HG03095 (cell line): Measurements from ENCODE around the gene PRSS56.

Experiments used
- ATAC-seq: cut with Tn5 transposase; IDR thresholded peaks from one replicate; pipeline ENCODE4 v1.9.1; 2021; ENCODE audit warnings: moderate library complexity; ENCODE audit not compliant: unreplicated experiment

PRSS56 gene

DNA sequence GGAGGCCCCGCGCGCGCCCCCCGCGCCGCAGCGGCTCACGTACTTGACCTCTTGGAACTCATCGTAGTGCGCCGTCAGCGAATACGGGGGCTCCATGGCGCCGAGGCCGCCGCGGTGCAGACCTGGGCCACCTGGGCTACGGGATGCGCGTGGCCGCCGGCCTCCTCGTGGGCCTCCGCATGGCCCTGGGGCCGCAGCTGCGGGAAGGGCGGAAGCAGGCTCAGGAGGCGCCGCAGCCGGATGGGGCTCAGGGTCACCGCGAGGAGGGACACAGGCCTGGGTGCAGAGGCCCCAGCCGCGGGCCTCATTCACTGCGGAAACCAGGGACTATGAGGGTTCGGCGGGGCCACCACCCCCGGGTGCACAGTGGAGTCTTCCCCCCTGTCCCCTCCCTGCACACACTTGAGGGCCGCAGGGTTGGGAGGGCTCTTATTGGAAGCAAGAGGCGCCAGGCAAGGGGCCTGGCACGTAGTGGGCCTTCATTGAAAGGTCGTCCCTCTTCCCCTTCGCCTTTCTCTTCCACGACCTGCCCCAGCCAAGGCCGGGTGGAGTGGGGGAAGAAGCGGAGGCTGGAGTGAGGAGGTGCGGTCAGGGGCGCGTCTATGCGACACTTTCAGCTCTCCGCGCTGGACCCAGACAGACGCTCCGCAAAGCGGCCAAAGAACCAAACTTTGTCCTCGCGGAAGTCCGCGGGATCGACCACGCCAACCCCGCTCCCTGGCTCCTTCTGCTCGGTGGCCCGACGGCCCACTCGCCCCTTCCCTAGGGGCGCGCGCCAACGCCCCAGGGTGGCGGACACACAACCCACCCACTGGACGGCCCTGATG lies 33.4 kb upstream of the PRSS56 start:
- ATAC-seq: no peak

DNA sequence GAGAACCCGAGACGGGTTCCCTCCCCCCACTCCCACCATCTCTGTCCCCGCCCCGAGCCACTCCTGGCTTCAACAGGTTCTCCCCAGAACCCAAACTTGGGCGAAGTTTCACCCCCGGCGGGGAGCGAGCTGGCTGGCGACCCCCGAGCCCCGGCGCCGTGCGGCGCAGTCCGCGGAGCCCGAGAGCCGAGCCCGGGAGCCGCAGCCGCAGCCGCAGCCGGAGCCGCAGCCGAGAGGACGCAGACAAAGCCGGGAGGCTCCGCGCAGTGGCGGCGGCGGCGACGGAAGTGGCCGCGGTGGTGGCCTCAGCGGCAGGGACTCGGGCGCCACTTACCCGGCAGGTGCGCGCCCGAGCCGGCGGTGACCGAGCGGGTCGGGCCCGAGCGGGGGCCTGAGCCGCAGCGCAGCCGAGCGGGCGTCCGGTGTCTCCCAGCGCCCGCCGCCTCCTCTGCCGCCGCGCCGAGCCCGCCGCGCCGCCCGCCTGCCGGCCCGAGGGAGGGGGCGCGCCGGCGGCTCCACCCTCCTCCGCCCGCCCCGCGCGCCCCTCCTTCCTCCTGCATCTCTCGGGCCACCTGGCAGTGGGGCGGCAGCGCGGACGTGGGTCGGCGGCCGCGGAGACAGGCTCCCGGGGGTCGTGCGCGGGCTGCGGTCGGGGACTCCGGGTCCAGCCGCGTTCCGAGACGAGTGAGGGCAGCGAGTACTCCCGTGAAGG lies 32.6 kb upstream of the PRSS56 start, which contains the start of gene ECEL1:
TSS of gene ECEL1 (minus strand) at position 450 of the 712 bp plus-strand sequence. CDS start 1,181 bp downstream, outside the sequence.
- ATAC-seq: no peak

DNA sequence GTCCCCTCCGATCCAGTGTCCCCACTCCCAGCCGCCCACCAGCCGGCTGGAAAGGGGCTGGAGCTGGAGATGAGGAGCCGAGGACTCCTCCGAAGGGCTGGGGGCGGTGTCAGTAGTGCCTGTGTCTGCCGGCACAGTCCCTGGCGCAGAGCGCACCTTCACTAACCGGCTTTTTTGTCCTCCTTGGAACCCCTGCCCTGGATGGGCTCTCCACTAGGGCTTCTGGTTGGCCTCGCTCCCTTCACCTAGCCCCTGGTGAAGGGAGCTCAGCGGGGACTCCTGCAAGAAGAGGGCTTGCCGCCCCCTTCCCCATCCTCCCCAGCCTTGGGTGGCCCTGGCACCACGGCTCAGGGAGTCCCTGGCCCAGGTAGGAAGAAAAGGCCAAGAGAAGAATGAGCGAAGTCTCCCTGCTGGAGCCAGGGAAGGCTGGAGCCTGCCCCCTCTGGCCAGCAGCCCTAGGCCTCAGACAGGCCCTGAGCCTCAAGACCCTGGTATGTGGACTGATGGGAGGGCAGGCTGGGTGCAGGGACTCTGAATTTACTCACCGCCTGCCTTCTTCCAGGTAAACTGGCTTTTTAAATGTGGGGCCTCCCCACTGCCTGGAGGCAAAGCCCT lies 32.0 kb upstream of the PRSS56 start:
- ATAC-seq: no peak

DNA sequence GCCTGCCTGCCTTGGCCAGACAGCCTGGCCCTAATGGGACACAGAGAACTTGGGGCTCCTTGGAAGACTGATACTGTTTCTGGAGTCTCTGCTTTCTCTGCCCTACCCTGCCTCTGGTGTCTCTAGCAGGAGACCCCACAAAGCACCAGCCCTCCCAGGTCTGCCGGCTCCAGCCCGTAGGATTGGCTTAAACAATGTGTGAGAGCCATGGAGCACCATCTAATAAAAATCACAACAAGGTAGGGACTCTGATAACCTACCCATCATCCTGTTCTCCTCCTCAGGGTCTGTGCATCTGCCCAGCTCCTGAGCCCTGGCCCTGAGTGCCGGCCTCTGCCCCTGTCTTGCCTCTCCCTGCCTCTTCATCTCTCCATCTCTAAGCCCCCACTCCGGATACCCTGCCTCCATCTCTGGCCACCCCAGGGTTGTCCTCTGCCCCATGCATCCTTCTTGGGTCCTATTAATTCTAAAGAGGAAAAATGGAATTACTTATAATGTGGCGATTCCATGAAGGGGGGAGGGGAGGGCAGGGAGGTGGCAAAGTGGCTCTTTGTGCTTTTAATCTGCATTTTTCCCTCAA lies 31.4 kb upstream of the PRSS56 start:
- no peak for ATAC-seq

DNA sequence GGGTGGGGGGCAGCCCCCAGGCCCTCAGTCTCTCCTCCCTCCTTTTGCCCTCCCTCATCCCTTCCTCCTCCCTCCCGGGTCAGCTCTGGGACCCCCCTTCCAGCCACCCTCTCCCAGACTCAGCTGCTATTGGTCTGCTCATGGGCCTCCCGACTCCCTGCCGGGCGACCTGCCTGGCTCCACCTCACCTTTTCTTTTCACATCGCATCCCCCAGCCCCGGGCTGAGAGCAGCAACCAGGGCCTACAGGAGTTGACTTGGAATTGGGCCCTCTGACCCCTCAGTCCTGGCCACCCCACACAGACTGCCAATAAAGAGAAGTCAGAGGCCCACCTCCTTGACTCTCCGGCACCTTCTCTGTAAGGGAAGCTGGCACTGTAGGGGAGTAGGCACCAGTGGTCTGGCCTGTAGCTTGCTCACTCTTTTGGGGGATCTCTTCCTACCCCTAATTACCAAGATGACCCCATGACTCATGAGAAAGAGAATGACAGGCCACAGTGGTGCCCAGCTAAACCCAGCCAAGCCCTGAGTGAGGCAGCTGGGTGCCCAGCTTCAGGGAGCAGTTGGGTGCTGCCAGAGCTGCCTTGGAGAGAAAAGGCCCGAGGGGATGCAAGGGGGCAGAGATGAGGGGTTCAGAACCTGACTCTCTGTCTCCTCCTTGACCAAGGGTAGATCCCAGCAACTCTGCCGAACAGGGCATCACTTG lies 30.5 kb upstream of the PRSS56 start:
- ATAC-seq: no peak

DNA sequence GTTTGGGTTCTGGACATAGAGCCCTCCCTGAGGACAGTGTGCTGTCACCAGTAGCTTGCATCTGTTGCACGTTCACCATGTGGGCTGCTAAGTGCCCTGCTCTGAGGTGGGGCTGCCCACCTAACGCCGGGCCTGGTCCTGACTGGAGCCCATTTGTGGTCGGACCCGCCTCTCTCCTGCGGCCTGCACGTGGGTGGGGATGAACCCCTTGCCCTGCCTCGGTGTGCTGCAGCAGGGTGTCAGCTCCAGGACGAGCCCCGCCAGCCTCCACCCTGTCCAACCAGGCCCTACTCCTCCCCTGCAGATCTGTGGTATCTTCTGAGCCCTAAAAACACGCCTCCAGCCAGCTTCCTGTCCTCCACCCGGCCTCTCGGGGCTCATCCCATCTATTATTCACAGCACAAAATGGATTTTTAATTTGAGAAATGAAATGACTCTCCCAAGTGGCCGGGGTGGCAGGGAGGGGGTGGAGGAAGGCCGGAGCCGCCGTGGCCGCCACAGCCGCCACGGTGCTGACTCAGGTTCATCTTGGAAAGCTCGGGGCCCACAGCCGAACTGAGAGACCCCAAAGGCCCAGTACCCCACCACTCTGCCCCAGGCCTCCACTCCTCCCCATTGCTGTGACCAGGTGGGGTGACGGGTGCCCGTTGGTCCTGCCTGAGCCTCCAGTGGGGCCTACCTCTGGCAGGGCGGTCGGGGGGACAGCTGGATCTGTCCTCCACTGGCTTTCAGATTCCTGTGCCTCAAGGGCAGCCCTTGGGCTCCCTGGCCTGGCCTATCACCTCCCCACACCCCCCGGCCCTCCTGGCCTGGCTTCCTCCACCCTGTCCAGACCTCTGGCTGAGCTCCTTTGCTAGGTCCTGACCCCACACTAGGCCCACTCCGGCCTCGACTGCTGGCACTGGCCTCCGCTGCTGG lies 29.7 kb upstream of the PRSS56 start:
- ATAC-seq: no peak

DNA sequence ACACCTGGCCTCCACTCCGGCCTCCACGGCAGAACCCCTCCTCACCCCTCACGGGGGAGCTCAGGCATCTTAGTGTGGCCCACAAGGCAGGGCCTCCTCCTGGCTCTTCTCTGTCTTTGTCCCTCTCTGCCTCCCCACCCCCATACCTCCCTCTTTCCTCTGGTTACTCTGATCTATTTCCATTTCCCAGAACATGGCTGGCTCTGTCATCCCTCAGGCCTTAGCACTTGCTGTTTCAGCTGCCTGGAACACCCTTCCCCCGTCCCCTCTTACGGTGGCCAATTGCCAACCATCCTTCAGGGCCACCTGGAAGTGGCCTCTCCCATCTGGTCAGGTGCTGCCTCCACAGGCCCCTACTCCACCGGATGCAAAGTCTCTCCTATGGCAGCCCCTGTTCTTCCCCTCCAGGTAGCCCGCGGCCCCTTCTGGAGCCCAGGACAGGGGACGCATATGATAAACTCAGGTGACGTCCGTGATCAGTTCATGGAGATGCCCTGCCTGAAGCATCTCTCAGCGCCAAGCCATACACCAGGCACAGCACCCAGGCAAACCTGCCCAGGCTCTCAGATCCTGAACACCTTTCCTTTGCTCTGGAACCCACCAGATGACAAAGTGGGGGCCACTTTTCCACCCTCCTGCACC lies 28.9 kb upstream of the PRSS56 start:
- ATAC-seq: no peak

DNA sequence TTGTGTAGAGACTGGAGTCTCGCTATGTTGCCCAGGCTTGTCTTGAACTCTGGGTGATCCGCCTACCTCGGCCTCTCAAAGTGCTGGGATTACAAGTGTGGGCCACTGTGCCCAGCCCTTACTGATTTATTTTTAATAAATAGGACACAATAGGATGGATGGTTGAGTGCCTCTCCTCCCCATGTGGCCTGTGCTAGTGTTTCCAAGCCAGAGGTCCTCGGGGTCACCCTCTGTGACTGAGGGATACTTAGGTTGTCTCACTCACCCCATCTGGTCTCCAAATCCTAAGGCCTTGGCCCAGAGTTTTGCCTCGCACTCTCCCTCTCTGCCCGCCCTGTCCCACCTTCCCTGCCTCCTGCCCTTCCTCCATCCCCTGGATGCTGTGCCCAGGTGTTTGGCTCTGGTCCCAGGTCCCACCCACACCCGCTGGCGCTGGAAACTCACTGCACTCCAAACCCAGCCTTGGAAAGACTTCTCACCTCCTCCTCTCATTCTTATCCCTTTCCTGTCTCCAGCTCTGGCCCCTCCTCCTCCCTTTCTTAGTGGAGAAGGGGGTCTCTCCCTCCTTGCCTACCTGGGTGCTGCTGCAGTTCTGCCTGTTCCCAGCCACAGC lies 27.8 kb upstream of the PRSS56 start:
- no peak for ATAC-seq

DNA sequence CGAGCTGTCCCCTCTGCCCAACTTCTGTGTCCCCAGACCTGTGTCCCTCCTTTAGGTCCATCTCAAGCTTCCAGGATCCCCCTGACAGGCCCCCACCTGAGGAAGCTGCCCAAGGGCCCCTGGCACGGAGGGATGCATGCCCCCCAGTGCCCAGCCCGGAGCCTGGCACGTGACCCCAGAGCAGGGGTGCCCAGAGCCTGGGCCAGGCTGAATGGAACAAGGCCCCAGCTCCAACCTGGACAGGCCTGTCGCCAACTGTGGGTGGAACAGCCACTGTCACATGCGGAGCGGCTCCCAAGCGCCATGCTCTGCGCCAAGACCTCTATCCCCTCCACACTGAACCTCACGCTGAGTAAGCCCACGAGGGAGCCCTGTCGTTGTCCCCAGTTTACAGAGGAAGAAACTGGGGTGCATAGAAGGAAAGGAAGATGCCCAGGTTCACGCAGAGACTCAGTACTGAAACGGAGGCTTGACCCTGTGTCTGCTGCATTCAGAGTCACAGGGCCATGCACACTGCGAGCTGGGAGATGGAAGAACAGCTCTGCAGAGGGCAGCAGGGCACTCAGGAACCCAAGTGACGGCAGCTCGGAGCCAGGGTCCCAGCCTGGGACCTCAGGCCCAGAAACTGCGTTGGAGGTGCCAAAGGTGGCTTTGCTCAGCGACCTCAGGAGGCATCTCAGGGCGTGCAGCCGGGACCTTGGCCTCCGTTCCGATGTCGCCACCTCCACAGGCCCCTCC lies 27.1 kb upstream of the PRSS56 start:
- ATAC-seq: no peak

DNA sequence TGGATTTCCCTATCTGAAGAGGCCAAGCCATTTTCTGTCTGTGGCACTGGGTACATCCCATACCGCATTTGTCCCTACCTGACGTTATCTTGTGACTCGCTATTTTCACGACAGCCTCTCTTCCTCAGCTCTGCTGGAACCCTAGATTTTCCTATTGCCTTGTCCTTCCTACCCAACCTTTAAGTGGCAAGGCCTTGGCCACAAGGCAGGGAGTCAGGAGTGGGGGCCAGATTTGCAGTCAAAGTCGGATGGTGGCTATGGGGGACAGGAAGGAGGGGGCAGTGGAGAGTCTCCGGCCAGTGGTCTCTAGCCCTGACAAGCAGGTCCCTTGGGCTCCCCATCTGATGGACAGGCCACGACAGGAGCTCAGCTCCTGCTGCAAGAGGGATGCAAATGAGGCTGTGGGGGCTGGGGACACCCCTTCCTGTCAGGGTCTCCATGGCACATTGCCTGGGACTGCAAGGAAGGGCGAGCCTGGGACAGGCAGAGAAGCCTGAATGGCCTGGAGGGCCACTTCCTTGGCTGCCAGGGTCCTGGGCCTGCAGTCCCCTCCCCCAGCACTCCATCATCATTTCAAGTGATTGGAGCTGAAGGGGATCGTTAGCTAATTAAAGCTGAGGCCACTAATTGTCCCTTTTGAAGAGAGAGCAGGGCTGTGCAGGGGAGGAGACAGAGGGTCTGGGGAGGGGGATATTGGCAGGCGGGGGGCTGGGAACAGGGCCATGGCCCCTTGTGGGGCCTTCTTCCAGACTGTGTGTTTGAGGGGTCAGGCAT lies 26.3 kb upstream of the PRSS56 start:
- no peak for ATAC-seq

DNA sequence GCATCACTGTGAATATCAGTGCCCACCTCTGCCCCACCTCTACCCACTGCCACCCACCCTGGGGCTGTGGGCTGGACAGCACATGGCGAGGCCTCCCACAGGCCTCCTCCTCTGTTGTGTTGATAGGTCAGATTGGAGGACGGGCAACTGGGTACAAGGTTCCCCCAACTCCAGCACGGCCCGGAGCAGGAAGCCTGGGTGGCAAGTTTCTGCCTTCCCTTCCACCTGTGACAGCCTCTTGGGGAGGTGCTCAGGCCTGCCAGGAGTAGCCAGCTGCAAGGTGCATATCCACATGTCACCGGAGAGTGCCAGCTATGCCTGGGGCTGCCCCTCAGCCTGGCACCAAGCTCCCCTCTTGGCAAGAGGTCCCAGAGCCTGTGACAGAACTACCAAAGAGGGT lies 25.6 kb upstream of the PRSS56 start:
- ATAC-seq: no peak

DNA sequence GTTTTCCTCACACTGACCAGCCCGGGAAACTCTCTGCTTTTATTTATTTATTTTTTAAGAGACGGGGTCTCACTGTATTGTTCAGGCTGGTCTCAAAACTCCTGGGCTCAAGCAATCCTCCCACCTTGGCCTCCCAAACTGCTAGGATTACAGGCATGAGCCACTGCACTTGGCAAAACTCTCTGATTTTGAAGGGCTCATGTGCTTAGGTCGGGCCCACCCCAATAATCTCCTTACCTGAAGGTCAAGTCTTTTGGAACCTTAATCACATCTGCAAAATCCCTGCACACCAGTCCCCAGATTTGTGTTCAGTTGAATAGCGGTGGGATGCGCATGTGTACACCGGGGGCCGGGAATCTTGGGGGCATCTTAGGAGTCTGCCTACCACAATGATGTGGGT lies 24.9 kb upstream of the PRSS56 start:
- ATAC-seq: no peak

DNA sequence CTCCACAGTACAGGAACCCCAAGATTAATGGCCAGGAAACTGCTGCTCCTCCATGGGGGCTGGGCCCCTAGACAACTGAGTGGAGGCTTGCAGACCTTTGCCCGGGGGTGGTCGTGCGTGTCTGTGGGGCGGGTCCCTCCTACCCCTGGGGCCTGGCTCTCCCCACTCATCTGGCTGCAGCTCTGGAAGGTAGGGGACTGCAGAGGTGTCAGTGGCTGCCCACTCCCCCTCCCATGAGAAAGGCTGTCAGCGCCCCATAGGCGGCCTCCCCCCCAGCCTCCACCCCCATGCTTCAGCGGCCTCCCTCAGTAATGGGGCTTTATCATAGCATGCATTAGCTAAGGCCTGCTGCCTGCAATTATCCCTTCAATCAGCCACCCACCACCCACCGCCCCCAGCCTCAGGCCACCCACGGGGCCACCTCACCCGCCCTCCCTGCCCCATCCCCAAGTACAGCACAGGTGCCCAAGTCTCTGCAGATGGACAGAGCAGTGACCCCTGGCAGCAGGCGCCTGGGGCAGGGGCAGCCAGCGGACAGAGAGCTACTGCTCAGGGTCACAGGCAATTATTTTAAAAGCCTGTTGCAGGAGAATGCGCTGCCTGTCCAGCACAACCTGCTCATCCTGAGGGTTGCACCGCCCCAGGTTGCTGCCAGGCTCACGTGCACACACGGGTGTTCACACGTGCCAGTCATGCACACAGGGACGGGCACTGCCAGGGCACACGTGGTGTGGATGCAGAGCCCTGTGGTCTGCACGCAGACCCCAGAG lies 23.5 kb upstream of the PRSS56 start:
- ATAC-seq: no peak

DNA sequence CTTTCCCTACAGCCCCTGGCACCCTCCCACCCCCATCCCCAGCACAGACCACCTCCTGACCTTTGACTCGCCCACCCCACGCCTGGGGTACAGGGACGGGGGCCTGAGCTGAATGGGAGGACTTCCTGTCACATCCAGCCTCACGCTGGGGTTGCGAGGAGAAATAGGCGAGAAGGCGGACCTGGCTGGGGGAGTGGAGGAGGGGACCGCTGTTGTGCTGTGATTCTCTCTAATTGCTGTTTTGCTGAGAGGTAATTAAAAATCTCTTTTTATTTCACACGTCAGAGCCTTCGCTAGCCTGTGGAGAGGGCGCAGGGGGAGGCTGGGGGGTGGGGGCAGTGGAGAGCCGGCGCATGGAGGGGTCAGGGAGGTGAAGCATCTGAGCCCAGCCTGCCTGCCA lies 22.8 kb upstream of the PRSS56 start:
- no peak for ATAC-seq

DNA sequence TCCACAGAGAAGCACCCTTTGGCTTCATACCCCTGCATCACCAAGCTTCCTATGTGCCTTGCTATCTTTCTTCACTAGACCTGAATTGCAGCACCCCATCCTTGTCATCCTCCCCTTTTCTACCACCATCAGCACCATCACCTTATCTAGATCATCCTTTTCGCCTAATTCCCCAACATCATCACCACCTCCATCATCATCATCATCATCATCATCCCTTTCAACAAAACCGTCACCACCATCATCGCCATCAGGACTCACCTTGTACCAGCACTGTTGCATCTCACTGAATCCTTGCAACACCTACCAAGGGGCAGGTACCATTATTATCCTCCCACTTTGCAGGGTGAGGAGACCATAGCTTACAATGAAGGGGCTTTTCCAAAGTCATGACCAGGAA lies 21.7 kb upstream of the PRSS56 start:
- no peak for ATAC-seq

DNA sequence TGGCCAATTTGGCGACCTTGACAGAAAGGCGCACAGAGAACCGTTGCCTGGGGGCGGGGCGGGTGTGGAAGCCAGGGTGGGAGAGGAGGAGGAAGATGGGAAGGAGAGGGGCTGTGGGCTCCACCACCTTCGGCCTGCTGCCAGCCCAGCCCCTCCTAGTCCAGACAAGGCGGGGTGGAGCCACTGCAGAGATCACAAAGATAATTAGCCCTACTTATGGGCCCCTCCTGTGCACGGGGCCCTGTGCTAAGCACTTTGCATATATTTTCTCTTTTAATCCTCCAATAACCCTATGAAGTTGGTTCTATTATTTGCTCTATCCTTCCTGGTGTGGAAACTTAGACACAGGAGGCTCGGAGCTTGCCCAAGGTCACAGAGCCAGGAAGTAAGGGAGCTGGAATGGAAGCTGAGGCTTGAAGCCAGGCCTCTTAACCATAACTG lies 18.8 kb upstream of the PRSS56 start:
- ATAC-seq: no peak
